GM19193 (cell line): ENCODE results near the gene ACOT7.

Experiments used
- POLR2A ChIP-seq: IDR thresholded peaks from 4 replicates; pipeline ENCODE4 v1.6.1; 2011; ENCODE audit not compliant: insufficient read depth, insufficient read length; ENCODE audit errors: extremely low read depth

Gene ACOT7

DNA sequence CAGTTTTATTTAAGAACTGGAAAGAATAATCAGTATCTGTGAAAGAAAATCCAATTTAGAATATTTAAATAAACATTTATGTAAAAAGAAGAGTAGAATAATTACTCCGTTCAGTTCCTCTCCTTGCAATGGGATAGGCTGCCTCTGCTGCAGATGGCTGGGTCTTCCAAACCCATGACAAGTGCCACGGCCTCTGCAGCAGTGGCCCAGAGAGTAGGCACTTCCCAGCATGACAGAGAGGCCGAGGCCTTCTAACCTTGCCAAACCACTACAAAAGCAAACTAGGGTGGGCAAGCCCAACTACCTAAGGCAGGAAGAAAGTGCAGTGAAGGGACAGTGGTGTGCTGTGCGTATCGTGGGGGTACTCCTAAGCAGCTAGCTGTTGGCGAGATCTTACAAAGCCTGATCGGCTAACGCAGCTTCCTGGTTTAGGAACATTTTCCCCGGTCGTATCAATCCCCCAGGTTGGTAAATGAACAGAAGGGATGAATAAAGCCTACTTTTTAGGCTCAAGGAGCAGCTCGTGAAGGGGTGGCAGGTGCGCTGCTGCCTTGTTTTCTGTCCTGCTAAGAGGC is 172.3 kb downstream of the ACOT7 start:
- TF ChIP-seq POLR2A: no peak

DNA sequence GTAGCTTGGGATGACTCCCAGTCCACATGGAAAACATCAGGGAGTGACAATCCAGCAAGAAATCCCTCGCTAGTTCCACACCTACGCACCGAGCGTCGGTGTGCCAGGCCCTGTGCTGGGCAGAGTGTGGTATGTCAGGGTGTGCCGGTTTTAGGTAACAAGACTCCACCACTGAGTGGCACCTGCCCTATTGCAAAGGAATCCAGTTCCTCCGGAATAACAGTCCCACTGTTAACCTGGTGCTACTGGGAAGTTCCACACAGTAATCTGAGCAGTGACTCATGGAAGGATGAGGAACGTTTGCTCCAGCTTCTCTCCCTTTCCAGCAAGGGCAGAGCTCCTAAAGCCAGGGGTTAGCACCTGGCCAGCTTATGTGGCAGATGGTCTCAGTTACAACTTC is 173.3 kb downstream of the ACOT7 start:
- TF ChIP-seq POLR2A: no peak

DNA sequence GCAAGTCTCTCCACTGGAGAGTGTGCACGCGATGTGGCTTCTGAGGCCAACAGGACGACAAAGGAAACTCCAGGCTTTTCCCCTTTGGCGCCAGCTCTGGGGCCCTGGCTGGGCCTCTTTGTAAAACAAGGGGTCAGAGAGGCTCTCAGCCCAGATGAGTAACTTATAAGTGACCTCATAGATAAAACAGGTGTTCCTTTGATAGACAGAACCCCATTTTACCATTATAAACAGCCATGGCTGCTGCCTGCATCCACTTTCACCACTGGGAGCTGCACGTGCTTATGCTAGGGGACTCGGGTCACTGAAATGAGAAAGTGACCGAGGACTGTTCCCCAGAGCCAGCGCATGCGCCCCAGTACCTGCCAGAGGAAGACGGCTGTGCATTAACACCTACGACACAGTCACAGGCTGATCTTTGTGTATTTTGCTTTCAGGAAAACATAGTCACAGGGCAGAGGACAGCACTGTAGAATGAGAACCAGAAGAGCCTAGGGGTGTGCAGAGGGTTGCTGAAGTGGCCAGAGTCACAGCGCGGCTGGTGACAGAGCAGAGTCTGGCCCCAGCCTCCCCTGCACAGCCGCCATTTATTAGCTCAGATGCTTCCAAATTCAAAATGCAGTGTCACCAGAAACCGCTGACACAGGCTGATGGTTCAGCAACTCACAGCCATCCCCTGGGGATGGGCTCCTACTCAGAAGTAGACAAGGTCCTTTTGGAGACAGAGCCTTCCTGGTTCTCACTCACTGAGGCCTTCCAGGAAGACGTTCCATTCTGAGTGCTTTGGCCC is 175.0 kb downstream of the ACOT7 start:
- no peak for TF ChIP-seq POLR2A
